Smooth muscle cell of the brain vasculature (primary cell): ENCODE measurements around the gene MRPS23.
"Not testable (repeated sequence)": the region's sequence is repeated elsewhere in the genome, so short reads cannot be mapped to it uniquely, and the experiment has no call there.

Experiments
- DNase-seq: peaks from one replicate; pipeline ENCODE4 v3.0.0-alpha.2; 2012; ENCODE audit warnings: low read depth, low spot score

Gene MRPS23

GRCh38 chr17:57862694-57863667 lies 13.1 kb upstream of the MRPS23 start:
- no peak for DNase-seq

- DNase-seq: no peak
These were observed 12.2 kb upstream of the MRPS23 start for GRCh38 chr17:57861790-57862693.

GRCh38 chr17:57861000-57861789 lies 11.4 kb upstream of the MRPS23 start:
- DNase-seq: no peak

- DNase-seq: no peak
These were observed 10.7 kb upstream of the MRPS23 start for GRCh38 chr17:57860414-57860999.

GRCh38 chr17:57859601-57860413 lies 10.0 kb upstream of the MRPS23 start:
- no peak for DNase-seq

- no peak for DNase-seq
These were observed 9.0 kb upstream of the MRPS23 start for GRCh38 chr17:57858838-57859237.

- DNase-seq: no peak
These were observed 7.2 kb upstream of the MRPS23 start for GRCh38 chr17:57856792-57857620.

GRCh38 chr17:57855391-57856035 lies 5.7 kb upstream of the MRPS23 start:
- no peak for DNase-seq

GRCh38 chr17:57853695-57854094 lies 3.9 kb upstream of the MRPS23 start:
- DNase-seq: no peak

GRCh38 chr17:57852955-57853328 lies 3.1 kb upstream of the MRPS23 start:
- DNase-seq: no peak

GRCh38 chr17:57852092-57852954 lies 2.5 kb upstream of the MRPS23 start:
- DNase-seq: no peak

GRCh38 chr17:57849163-57849873 lies 526 bp downstream of the MRPS23 start:
- DNase-seq: no peak

GRCh38 chr17:57846056-57846945 lies 3.5 kb downstream of the MRPS23 start:
- not testable (repeated sequence) for DNase-seq

GRCh38 chr17:57842280-57842679 lies 7.6 kb downstream of the MRPS23 start:
- no peak for DNase-seq

GRCh38 chr17:57839571-57839923 lies 10.3 kb downstream of the MRPS23 start:
- no peak for DNase-seq

- no peak for DNase-seq
These were observed 10.8 kb downstream of the MRPS23 start for GRCh38 chr17:57838857-57839570.
